Gastrocnemius medialis (tissue), 4 donors: ENCODE measurements around the gene GYG2. TPM values are rescaled to one million over a fixed set of nuclear protein-coding genes. Genes with fewer than 3 reads are reported as not detected.
"Not testable (repeated sequence)": the region's sequence is repeated elsewhere in the genome, so short reads cannot be mapped to it uniquely, and the experiment has no call there.

ENCODE experiments used
- ATAC-seq, 2 donors: fragments of 150-250 bp; one replicate each; pipeline ENCODE4 v1.9.1; 2016
- DNase-seq, 2 donors: peaks; one replicate each; pipeline ENCODE4 v3.0.0-alpha.2; 2019
- H3K27ac ChIP-seq, 4 donors: fragments of 200-600 bp; sonication (generic); 1 replicate in 1 of 4; 2 replicates in 3 of 4; pipeline ENCODE4 v1.5.1; 2016 to 2018; ENCODE audit warnings: mild to moderate bottlenecking in 2 of 4, moderate library complexity in 1 of 4
- H3K27me3 ChIP-seq, 3 donors: fragments of 200-600 bp; sonication (generic) in 2 of 3; 1 replicate in 1 of 3; 2 replicates in 2 of 3; pipeline versions ENCODE4 v1.5.1 to v1.6.0; 2016 to 2019; ENCODE audit warnings: mild to moderate bottlenecking in 1 of 3, moderate library complexity in 1 of 3
- H3K36me3 ChIP-seq, 2 donors: fragments of 200-600 bp; sonication (generic) in 1 of 2; one replicate each; pipeline ENCODE4 v1.5.1; 2017 to 2018
- H3K4me1 ChIP-seq, 2 donors: fragments of 200-600 bp; sonication (generic) in 1 of 2; one replicate each; pipeline ENCODE4 v1.5.1; 2016 to 2017; ENCODE audit warnings: mild to moderate bottlenecking in 2 of 2
- H3K4me3 ChIP-seq, 4 donors: fragments of 200-600 bp; sonication (generic) in 3 of 4; 1 replicate in 1 of 4; 2 replicates in 3 of 4; pipeline ENCODE4 v1.5.1; 2016 to 2019; ENCODE audit warnings: mild to moderate bottlenecking in 2 of 4
- H3K9me3 ChIP-seq, 3 donors: fragments of 200-600 bp; sonication (generic) in 2 of 3; 1 replicate in 1 of 3; 2 replicates in 2 of 3; pipeline ENCODE4 v1.5.1; 2016 to 2019
- POLR2A ChIP-seq, 2 donors: fragments of 450-650 bp; IDR thresholded peaks; one replicate each; pipeline ENCODE4 v1.6.1; 2017; ENCODE audit warnings: antibody characterized with exemption in 2 of 2, mild to moderate bottlenecking in 2 of 2, moderate library complexity in 2 of 2
- in situ Hi-C, 4 donors: fragments of 200-750 bp; cut with MboI; loops; one replicate each; pipeline versions ENCODE4 v1.15.0 to v1.8.0; 2017; ENCODE audit warnings: low sequenced_read_pairs in 4 of 4
- intact Hi-C: fragments of 100-400 bp; cut with DNase I; formaldehyde crosslinking; loops from one replicate; pipeline ENCODE4 v1.15.1; 2023; ENCODE audit warnings: low total_unique reads
- total RNA-seq, 4 donors: library from RNA; depleted of rRNA; stranded (reverse); fragments of >200 nt; gene quantifications; one replicate each; pipeline versions ENCODE4 v1.1.0 to v1.2.3, GENCODE V29; 2016
- TF ChIP-seq, protein P1 (sequence below), 5 experiments: fragments of 450-650 bp in 3 of 5; fragments of 200-600 bp in 2 of 5; sonication (generic) in 2 of 5; IDR thresholded peaks in 4 of 5; conservative IDR thresholded peaks in 1 of 5; 1 replicate in 4 of 5; 2 replicates in 1 of 5; pipeline ENCODE4 v1.5.1; 2016 to 2019; ENCODE audit warnings: antibody characterized with exemption in 5 of 5, mild to moderate bottlenecking in 3 of 5, moderate library complexity in 3 of 5

GYG2 gene
- under 1 TPM in 2 of 4 donors, not detected in 2; 0.67 to 0.92 TPM for total RNA-seq

DNA sequence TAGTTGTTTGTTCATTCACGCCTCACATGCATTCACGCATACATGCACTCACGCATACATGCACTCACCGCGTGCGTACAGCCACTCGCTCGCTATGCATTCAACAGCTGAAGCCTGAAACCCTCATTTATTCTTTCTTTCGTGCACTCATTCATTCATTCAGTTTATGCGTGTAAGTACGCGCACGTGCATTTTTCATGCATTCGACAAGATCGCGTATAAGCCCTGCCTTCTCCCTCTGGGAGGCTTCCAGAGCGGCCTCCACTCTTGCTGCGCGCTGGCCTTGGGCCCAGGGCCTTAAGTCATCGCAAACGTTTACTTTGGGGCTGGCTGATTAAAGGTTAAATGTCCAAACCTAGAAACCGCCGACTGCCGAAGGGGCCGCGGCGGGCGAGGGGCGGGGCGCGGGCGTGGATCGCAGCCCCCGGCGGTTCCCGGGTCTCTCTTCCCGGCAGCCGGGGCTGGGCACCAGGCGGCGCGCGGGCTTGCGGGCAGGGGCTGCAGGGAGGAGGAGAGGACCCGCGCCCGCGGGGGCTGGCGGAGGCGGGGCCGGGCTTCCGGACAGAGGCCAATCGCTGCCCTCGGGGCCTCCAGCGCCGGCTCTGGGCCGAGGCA lies at the start of gene GYG2:
Gene GYG2 (plus strand): TSS at position 587 of the 615 bp plus-strand sequence. CDS start 1,259 bp downstream, outside the sequence.
- intact Hi-C loops (no loop called here), in situ Hi-C loops (no loop called here)
- DNase-seq (no peak), ATAC-seq (no peak)
- Histone ChIP-seq H3K27ac (no peak within 1 kb of the TSS), H3K9me3 (no peaks in the 10 kb centered on the region), H3K36me3 (no peaks in the 10 kb centered on the region), H3K4me3 (peak within 1 kb of the TSS in 1 of 4 donors; percentile 18), H3K4me1 (no peaks in the 10 kb centered on the region), H3K27me3 (peaks cover 0 to 38% (median 32%) of the 10 kb centered on the region in 3 donors)
- TF ChIP-seq POLR2A (IDR thresholded peaks at IDR 0.05), result no peak
- TF ChIP-seq, protein P1, sequence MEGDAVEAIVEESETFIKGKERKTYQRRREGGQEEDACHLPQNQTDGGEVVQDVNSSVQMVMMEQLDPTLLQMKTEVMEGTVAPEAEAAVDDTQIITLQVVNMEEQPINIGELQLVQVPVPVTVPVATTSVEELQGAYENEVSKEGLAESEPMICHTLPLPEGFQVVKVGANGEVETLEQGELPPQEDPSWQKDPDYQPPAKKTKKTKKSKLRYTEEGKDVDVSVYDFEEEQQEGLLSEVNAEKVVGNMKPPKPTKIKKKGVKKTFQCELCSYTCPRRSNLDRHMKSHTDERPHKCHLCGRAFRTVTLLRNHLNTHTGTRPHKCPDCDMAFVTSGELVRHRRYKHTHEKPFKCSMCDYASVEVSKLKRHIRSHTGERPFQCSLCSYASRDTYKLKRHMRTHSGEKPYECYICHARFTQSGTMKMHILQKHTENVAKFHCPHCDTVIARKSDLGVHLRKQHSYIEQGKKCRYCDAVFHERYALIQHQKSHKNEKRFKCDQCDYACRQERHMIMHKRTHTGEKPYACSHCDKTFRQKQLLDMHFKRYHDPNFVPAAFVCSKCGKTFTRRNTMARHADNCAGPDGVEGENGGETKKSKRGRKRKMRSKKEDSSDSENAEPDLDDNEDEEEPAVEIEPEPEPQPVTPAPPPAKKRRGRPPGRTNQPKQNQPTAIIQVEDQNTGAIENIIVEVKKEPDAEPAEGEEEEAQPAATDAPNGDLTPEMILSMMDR (IDR thresholded peaks at IDR 0.05 in 4 of 5, conservative IDR thresholded peaks at IDR 0.05 in 1 of 5), result no peak

DNA sequence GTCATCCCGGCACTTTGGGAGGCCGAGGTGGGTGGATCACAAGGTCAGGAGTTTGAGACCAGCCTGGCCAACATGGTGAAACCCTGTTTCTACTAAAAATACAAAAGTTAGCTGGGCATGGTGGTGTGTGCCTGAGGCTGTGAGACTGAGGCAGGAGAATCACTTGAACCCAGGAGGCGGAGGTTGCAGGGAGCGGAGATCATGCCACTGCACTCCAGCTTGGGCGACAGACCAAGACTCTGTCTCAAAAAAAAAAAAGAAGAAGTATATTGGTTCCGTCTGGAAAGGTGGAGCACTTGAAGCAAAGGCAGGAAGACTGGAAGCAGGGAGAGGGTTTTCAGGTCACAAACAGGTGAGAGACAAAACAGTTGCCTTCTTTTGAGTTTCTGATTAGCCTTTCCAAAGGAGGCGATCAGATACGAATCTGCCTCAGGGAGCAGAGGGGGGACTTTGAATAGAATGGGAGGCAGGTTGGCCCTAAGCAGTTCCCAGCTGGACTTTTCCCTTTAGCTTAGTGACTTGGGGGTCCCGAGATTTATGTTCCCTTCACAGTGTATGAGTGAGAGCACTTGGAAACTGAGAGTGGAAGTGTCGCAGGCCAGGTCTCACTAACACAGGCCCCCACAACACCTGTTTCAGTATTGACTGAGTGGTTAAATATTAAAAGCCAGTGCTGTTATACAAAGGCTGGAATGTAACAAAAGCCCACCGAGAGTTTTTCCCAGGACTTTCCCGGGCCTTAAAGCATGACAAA lies 48.1 kb upstream of the GYG2 start:
- DNase-seq, H3K4me3 ChIP-seq, H3K36me3 ChIP-seq, H3K4me1 ChIP-seq, H3K27me3 ChIP-seq, H3K27ac ChIP-seq, ATAC-seq, in situ Hi-C loops, intact Hi-C loops, H3K9me3 ChIP-seq: not testable (repeated sequence)

DNA sequence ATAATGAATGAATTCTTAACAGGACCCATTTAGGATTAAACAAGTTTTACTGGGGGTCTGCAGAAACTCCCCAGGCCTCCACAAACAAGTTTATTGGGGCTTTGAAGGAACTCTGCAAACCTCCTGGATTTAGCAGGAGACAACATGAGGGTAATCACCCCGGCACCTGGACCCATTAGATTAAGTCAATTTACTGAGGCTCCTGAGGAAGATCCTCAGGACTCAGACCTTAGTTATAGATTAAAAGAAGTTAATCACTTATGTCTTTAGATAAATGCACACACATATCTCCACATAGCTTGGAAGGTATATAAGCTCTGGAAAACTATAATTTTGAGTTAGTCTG lies 47.5 kb upstream of the GYG2 start:
- H3K9me3 ChIP-seq, result no peaks in the 10 kb centered on the region
- no peak for DNase-seq
- H3K36me3 ChIP-seq, result no peaks in the 10 kb centered on the region
- no peak overlapping the region for H3K27ac ChIP-seq
- no peaks in the 10 kb centered on the region for H3K4me1 ChIP-seq
- ATAC-seq, result no peak
- H3K4me3 ChIP-seq, result no peak overlapping the region
- TF ChIP-seq, protein P1 (IDR thresholded peaks at IDR 0.05 in 4 of 5, conservative IDR thresholded peaks at IDR 0.05 in 1 of 5), result no peak
- TF ChIP-seq POLR2A (IDR thresholded peaks at IDR 0.05), result no peak
- H3K27me3 ChIP-seq, result no peaks in the 10 kb centered on the region
- in situ Hi-C loops (no loop called here), intact Hi-C loops (no loop called here)

DNA sequence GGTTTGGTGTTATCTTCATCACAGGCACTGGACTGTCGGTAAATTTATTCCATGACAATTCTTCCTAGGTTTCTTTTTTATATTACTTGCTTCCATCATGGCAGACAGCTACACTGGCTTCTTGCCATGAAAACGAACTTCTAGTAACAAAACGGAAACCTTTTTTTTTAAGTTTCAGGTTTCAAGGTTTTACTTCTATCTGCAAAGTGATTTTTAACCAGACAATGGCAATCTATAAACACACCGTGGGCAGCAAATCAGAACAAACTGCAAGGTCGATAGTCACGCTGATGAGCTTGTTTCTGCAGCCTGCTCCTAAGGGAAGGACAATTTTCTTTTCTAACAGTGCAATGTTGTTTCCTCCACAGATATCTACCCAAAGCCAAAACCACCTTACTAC lies 47.0 kb upstream of the GYG2 start:
- DNase-seq (no peak), ATAC-seq (no peak)
- H3K9me3 ChIP-seq, result no peaks in the 10 kb centered on the region
- no peak overlapping the region for H3K4me3 ChIP-seq
- H3K4me1 ChIP-seq, result no peaks in the 10 kb centered on the region
- intact Hi-C loops (no loop called here), in situ Hi-C loops (no loop called here)
- no peaks in the 10 kb centered on the region for H3K27me3 ChIP-seq
- no peaks in the 10 kb centered on the region for H3K36me3 ChIP-seq
- no peak overlapping the region for H3K27ac ChIP-seq
- TF ChIP-seq POLR2A (IDR thresholded peaks at IDR 0.05), result no peak
- TF ChIP-seq, protein P1 (IDR thresholded peaks at IDR 0.05 in 4 of 5, conservative IDR thresholded peaks at IDR 0.05 in 1 of 5), result no peak

DNA sequence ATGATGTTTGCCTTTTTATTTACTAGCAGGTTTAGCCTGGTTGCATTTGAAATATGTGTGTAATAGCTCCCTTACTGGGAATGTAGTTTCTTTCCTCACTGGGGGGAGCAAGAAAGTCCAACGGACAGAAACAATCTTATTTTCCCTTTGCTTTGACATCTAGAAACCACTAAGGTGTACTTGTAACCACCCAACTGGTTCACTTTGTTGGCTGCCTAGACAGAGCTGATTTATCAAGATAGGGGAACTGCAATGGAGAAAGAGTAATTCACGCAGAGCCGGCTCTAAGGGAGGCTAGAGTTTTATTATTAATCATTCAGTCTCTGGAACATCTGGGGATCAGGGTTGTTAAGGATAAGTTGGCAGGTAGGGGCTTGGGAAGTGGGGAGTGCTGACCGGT lies 46.6 kb upstream of the GYG2 start:
- in situ Hi-C loops, result no loop called here
- no peak overlapping the region for H3K4me3 ChIP-seq
- H3K9me3 ChIP-seq, result no peaks in the 10 kb centered on the region
- no peaks in the 10 kb centered on the region for H3K27me3 ChIP-seq
- no peaks in the 10 kb centered on the region for H3K36me3 ChIP-seq
- TF ChIP-seq, protein P1 (IDR thresholded peaks at IDR 0.05 in 4 of 5, conservative IDR thresholded peaks at IDR 0.05 in 1 of 5), result no peak
- TF ChIP-seq POLR2A (IDR thresholded peaks at IDR 0.05), result no peak
- no peak overlapping the region for H3K27ac ChIP-seq
- intact Hi-C loops, result no loop called here
- H3K4me1 ChIP-seq, result no peaks in the 10 kb centered on the region
- no peak for ATAC-seq
- no peak for DNase-seq
